GM12892 (cell line): Measurements from ENCODE around the gene GOLGA7B.

Source experiments
- POLR2A ChIP-seq: IDR thresholded peaks from 2 replicates; pipeline ENCODE4 v1.6.1; 2011; ENCODE audit warnings: low read depth, low read length, control low read depth
- POLR2AphosphoS5 ChIP-seq: IDR thresholded peaks from 2 replicates; pipeline ENCODE4 v1.6.1; 2011; ENCODE audit warnings: low read depth, low read length, control low read depth
- TAF1 ChIP-seq: IDR thresholded peaks from 2 replicates; pipeline ENCODE4 v1.6.1; 2011; ENCODE audit warnings: low read depth, mild to moderate bottlenecking, control low read depth, low read length, borderline replicate concordance

GRCh38 chr10:97844678-97845077 is 5.0 kb upstream of the GOLGA7B start:
- TF ChIP-seq POLR2A (no peak), POLR2AphosphoS5 (no peak), TAF1 (no peak)
